H9 (cell line): Measurements from ENCODE around the gene PTRH1. TPM values are rescaled to one million over a fixed set of nuclear protein-coding genes. Genes with fewer than 3 reads are reported as not detected.

Experiments
- DNase-seq: peaks from one replicate; pipeline ENCODE4 v3.0.0-alpha.2; 2017
- H2AFZ ChIP-seq: one replicate; pipeline ENCODE4 v1.6.1; 2013; ENCODE audit warnings: mild to moderate bottlenecking, low read length, control low read depth, moderate library complexity
- H2AK5ac ChIP-seq: 2 replicates; pipeline ENCODE4 v1.6.1; 2013; ENCODE audit warnings: low read length, control low read depth, mixed read lengths; ENCODE audit not compliant: insufficient read length
- H2BK120ac ChIP-seq: one replicate; pipeline ENCODE4 v1.6.1; 2013; ENCODE audit warnings: low read depth, mild to moderate bottlenecking, low read length, control low read depth, inconsistent platforms; ENCODE audit not compliant: poor library complexity, severe bottlenecking
- H2BK12ac ChIP-seq: 2 replicates; pipeline ENCODE4 v1.6.1; 2013; ENCODE audit warnings: low read length, control low read depth, mixed read lengths, low read depth; ENCODE audit not compliant: insufficient read length
- H2BK15ac ChIP-seq: 2 replicates; pipeline ENCODE4 v1.6.1; 2013; ENCODE audit warnings: low read depth, low read length, control low read depth
- H2BK20ac ChIP-seq: one replicate; pipeline ENCODE4 v1.6.1; 2013; ENCODE audit warnings: low read depth, mild to moderate bottlenecking, low read length, control low read depth, inconsistent platforms; ENCODE audit not compliant: poor library complexity, severe bottlenecking
- H2BK5ac ChIP-seq: 2 replicates; pipeline ENCODE4 v1.6.1; 2013; ENCODE audit warnings: low read length, control low read depth, mixed read lengths; ENCODE audit not compliant: insufficient read length
- H3K14ac ChIP-seq: 2 replicates; pipeline ENCODE4 v1.6.1; 2013; ENCODE audit warnings: low read length, control low read depth; ENCODE audit not compliant: insufficient read depth
- H3K18ac ChIP-seq: 2 replicates; pipeline ENCODE4 v1.6.1; 2013; ENCODE audit warnings: low read depth, mild to moderate bottlenecking, mixed read lengths, low read length, control low read depth; ENCODE audit not compliant: insufficient read length
- H3K23ac ChIP-seq: 2 replicates; pipeline ENCODE4 v1.6.1; 2013; ENCODE audit warnings: low read length, control low read depth, mixed read lengths, low read depth; ENCODE audit not compliant: insufficient read length
- H3K23me2 ChIP-seq: 2 replicates; pipeline ENCODE4 v1.6.1; 2013; ENCODE audit warnings: low read depth, mild to moderate bottlenecking, mixed read lengths, low read length, control low read depth; ENCODE audit not compliant: insufficient read length, poor library complexity, severe bottlenecking
- H3K27ac ChIP-seq: 2 replicates; pipeline ENCODE4 v1.5.1; 2013; ENCODE audit warnings: low read length, control low read depth, mixed read lengths, low read depth; ENCODE audit not compliant: insufficient read length
- H3K27me3 ChIP-seq: 2 replicates; pipeline ENCODE4 v1.6.1; 2013; ENCODE audit warnings: low read length, control low read depth, inconsistent platforms; ENCODE audit not compliant: insufficient read depth
- H3K4ac ChIP-seq: 2 replicates; pipeline ENCODE4 v1.6.1; 2013; ENCODE audit warnings: low read depth, mild to moderate bottlenecking, control low read depth, inconsistent platforms, low read length, moderate library complexity
- H3K4me1 ChIP-seq: 2 replicates; pipeline ENCODE4 v1.6.1; 2013; ENCODE audit warnings: low read length, control low read depth, inconsistent platforms; ENCODE audit not compliant: insufficient read depth
- H3K4me2 ChIP-seq: 2 replicates; pipeline ENCODE4 v1.6.1; 2013; ENCODE audit warnings: low read length, control low read depth, mixed read lengths; ENCODE audit not compliant: insufficient read length, insufficient read depth
- H3K56ac ChIP-seq: 2 replicates; pipeline ENCODE4 v1.6.1; 2013; ENCODE audit warnings: low read depth, mild to moderate bottlenecking, mixed read lengths, low read length, control low read depth; ENCODE audit not compliant: insufficient read length
- H3K79me1 ChIP-seq: 2 replicates; pipeline ENCODE4 v1.6.1; 2013; ENCODE audit warnings: low read depth, mild to moderate bottlenecking, moderate library complexity, low read length, control low read depth, inconsistent platforms; ENCODE audit not compliant: insufficient read depth, poor library complexity, severe bottlenecking
- H3K79me2 ChIP-seq: 2 replicates; pipeline ENCODE4 v1.6.1; 2013; ENCODE audit warnings: low read length, control low read depth, inconsistent platforms; ENCODE audit not compliant: insufficient read depth
- H3K9ac ChIP-seq: 2 replicates; pipeline ENCODE4 v1.6.1; 2013; ENCODE audit warnings: low read length, control low read depth, mixed read lengths; ENCODE audit not compliant: insufficient read length; ENCODE audit errors: extremely low read depth
- H3K9me3 ChIP-seq: one replicate; pipeline ENCODE4 v1.6.1; 2013; ENCODE audit warnings: low read depth, low read length, inconsistent platforms; ENCODE audit not compliant: control insufficient read depth
- H3T11ph ChIP-seq: one replicate; pipeline ENCODE4 v1.6.1; 2013; ENCODE audit warnings: mild to moderate bottlenecking, low read length, control low read depth, inconsistent platforms
- H4K20me1 ChIP-seq: one replicate; pipeline ENCODE4 v1.6.1; 2013; ENCODE audit not compliant: control insufficient read depth, insufficient read length, insufficient read depth
- H4K5ac ChIP-seq: 2 replicates; pipeline ENCODE4 v1.6.1; 2013; ENCODE audit warnings: low read depth, mild to moderate bottlenecking, mixed read lengths, low read length, control low read depth; ENCODE audit not compliant: insufficient read length
- H4K8ac ChIP-seq: replicated peaks from 2 replicates; pipeline ENCODE4 v1.6.1; 2013; ENCODE audit warnings: low read length, control low read depth, mixed read lengths, low read depth; ENCODE audit not compliant: insufficient read length
- H4K91ac ChIP-seq: 2 replicates; pipeline ENCODE4 v1.6.1; 2013; ENCODE audit warnings: low read depth, mild to moderate bottlenecking, moderate library complexity, mixed read lengths, low read length, control low read depth; ENCODE audit not compliant: insufficient read length
- H3K27ac Mint-ChIP-seq, 3 experiments: 2 replicates in 2 of 3; 3 replicates in 1 of 3; pipeline ENCODE4 v1.8.0; 2020 to 2021; ENCODE audit warnings: mixed read lengths in 3 of 3, mild to moderate bottlenecking in 1 of 3, moderate library complexity in 1 of 3
- H3K27me3 Mint-ChIP-seq: 2 replicates; pipeline ENCODE4 v1.8.0; 2021; ENCODE audit warnings: low read depth, mild to moderate bottlenecking, moderate library complexity, mixed read lengths
- H3K36me3 Mint-ChIP-seq, 3 experiments: 2 replicates in 2 of 3; 3 replicates in 1 of 3; pipeline ENCODE4 v1.8.0; 2020 to 2021; ENCODE audit warnings: low read depth in 3 of 3, mixed read lengths in 3 of 3; ENCODE audit not compliant: insufficient read depth in 1 of 3
- H3K4me1 Mint-ChIP-seq, 2 experiments: 2 replicates each; pipeline ENCODE4 v1.8.0; 2020; ENCODE audit warnings: mixed read lengths in 2 of 2
- H3K4me3 Mint-ChIP-seq, 2 experiments: 2 replicates in 1 of 2; 3 replicates in 1 of 2; pipeline ENCODE4 v1.8.0; 2020 to 2021; ENCODE audit warnings: mild to moderate bottlenecking in 2 of 2, mixed read lengths in 2 of 2, moderate library complexity in 1 of 2
- H3K9me3 Mint-ChIP-seq, 2 experiments: 2 replicates in 1 of 2; 3 replicates in 1 of 2; pipeline ENCODE4 v1.8.0; 2020; ENCODE audit warnings: mild to moderate bottlenecking in 2 of 2, mixed read lengths in 2 of 2, moderate library complexity in 1 of 2
- CTCF ChIP-seq: fragments of 200-600 bp; sonication (generic); conservative IDR thresholded peaks from 3 replicates; pipeline ENCODE4 v1.8.0; 2021; ENCODE audit warnings: antibody characterized with exemption, mild to moderate bottlenecking
- WGBS: extraction: QIAGEN DNeasy Blood & Tissue Kit; methylation state at CpG from one replicate; pipeline ENCODE4 v1.1.7; 2013; ENCODE audit warnings: missing lambda C conversion rate, low lambda C conversion rate, mixed read lengths; ENCODE audit not compliant: insufficient read length; ENCODE audit errors: extremely low coverage; 5-methylcytosine and 5-hydroxymethylcytosine counted together
- total RNA-seq: library from RNA; stranded (reverse); gene quantifications from 2 replicates; pipeline ENCODE4 v1.2.1, GENCODE V29; 2021

The PTRH1 gene
- total RNA-seq, 1 experiment from 2014 or later, result 10.9 TPM

DNA sequence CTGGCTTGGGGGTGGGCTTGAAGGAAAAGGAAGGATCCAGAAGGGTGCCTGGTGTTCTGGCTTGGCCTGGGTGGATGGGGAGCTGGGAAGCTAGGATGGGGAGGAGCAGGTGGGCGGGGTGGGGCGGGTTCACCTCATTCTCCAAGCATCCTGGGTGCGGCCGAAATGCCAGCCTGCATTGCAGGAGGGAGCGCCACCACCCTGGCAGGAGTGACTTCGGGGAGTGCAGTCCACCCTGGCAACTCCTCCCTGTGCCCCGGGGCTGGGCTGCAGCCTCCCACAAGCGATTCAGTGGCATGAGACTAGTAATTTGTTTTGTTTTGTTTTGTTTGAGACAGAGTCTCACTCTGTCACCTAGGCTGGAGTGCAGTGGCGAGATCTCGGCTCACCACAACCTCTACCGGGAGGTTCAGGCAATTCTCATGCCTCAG, 5.9 kb upstream of the PTRH1 start:
- H4K91ac ChIP-seq, result no peak overlapping the region
- no peak overlapping the region for H4K8ac ChIP-seq
- H3K18ac ChIP-seq, result no peak overlapping the region
- no peaks in the 10 kb centered on the region for H3K9me3 ChIP-seq
- H3K27ac Mint-ChIP-seq, result no peak overlapping the region; a peak in 1 of 7 replicates
- no peaks in the 10 kb centered on the region for H4K20me1 ChIP-seq
- no peak overlapping the region for H2BK12ac ChIP-seq
- H3K9me3 Mint-ChIP-seq, result no peaks in the 10 kb centered on the region; a peak in 1 of 5 replicates
- no peak overlapping the region for H3K27ac ChIP-seq
- H3K27me3 ChIP-seq, result no peaks in the 10 kb centered on the region
- no peak overlapping the region for H3K23ac ChIP-seq
- no peak overlapping the region for H3K56ac ChIP-seq
- no peak overlapping the region for H3K4me2 ChIP-seq
- H2AK5ac ChIP-seq, result no peak overlapping the region
- H3K23me2 ChIP-seq, result peaks cover 1% of the 10 kb centered on the region
- no peaks in the 10 kb centered on the region for H3K79me2 ChIP-seq
- no peak overlapping the region for H3T11ph ChIP-seq
- no peaks in the 10 kb centered on the region for H3K79me1 ChIP-seq
- H4K5ac ChIP-seq, result no peak overlapping the region
- H3K4me1 ChIP-seq, result no peaks in the 10 kb centered on the region; the same call in 1 of the 2 replicates
- H3K36me3 Mint-ChIP-seq, result no peaks in the 10 kb centered on the region
- H2BK15ac ChIP-seq, result no peak overlapping the region
- no peak for TF ChIP-seq CTCF
- H2BK120ac ChIP-seq, result no peak overlapping the region
- WGBS, result no CpG with 5 or more reads among the region's 11 CpGs
- no peak overlapping the region for H3K4me3 Mint-ChIP-seq
- no peak for DNase-seq
- no peak overlapping the region for H2BK5ac ChIP-seq
- H2BK20ac ChIP-seq, result no peak overlapping the region
- peaks cover 0 to 12% of the 10 kb centered on the region in 2 experiments; a peak in 3 of 4 replicates for H3K4me1 Mint-ChIP-seq
- no peak overlapping the region for H3K4ac ChIP-seq
- no peaks in the 10 kb centered on the region for H3K27me3 Mint-ChIP-seq
- no peak overlapping the region for H3K14ac ChIP-seq
- H2AFZ ChIP-seq, result no peak overlapping the region
- no peak overlapping the region for H3K9ac ChIP-seq
